GM19328 (cell line): ENCODE results near the gene TPCN2.
"Not testable (repeated sequence)": the region's sequence is repeated elsewhere in the genome, so short reads cannot be mapped to it uniquely, and the experiment has no call there.

Experiments used
- ATAC-seq: cut with Tn5 transposase; IDR thresholded peaks from one replicate; pipeline ENCODE4 v1.9.1; 2021; ENCODE audit warnings: mild to moderate bottlenecking, moderate library complexity; ENCODE audit not compliant: unreplicated experiment

The TPCN2 gene

GRCh38 chr11:69073469-69073868 is 24.7 kb downstream of the TPCN2 start:
- ATAC-seq: no peak

GRCh38 chr11:69074375-69075140 is 25.8 kb downstream of the TPCN2 start:
- no peak for ATAC-seq

- ATAC-seq: no peak
These were observed 26.8 kb downstream of the TPCN2 start for GRCh38 chr11:69075421-69076128.

- ATAC-seq: no peak
These were observed 27.5 kb downstream of the TPCN2 start for GRCh38 chr11:69076129-69076791.

- ATAC-seq: not testable (repeated sequence)
These were observed 28.2 kb downstream of the TPCN2 start for GRCh38 chr11:69076977-69077376.

- no peak for ATAC-seq
These were observed 29.8 kb downstream of the TPCN2 start for GRCh38 chr11:69078508-69078907.

- no peak for ATAC-seq
These were observed 30.3 kb downstream of the TPCN2 start for GRCh38 chr11:69078930-69079605.

GRCh38 chr11:69079661-69080256 is 31.0 kb downstream of the TPCN2 start:
- no peak for ATAC-seq

- ATAC-seq: no peak
These were observed 31.7 kb downstream of the TPCN2 start for GRCh38 chr11:69080257-69080995.

GRCh38 chr11:69081180-69081579 is 32.4 kb downstream of the TPCN2 start:
- ATAC-seq: no peak

- no peak for ATAC-seq
These were observed 35.0 kb downstream of the TPCN2 start for GRCh38 chr11:69083531-69084247.

- ATAC-seq: no peak
These were observed 35.6 kb downstream of the TPCN2 start for GRCh38 chr11:69084371-69084770.

GRCh38 chr11:69085490-69086095 is 36.9 kb downstream of the TPCN2 start:
- ATAC-seq: no peak

GRCh38 chr11:69086152-69087132 is 37.7 kb downstream of the TPCN2 start:
- ATAC-seq: no peak

- ATAC-seq: no peak
These were observed 38.4 kb downstream of the TPCN2 start for GRCh38 chr11:69087133-69087524.

GRCh38 chr11:69087811-69088210 is 39.1 kb downstream of the TPCN2 start:
- no peak for ATAC-seq

- no peak for ATAC-seq
These were observed 40.0 kb downstream of the TPCN2 start for GRCh38 chr11:69088676-69089146.

- ATAC-seq: no peak
These were observed 40.5 kb downstream of the TPCN2 start for GRCh38 chr11:69089258-69089657.
